Kidney epithelial cell (primary cell): ENCODE results near the gene PCDHGA6. TPM values are rescaled to one million over a fixed set of nuclear protein-coding genes. Genes with fewer than 3 reads are reported as not detected.
"Not testable (repeated sequence)": the region's sequence is repeated elsewhere in the genome, so short reads cannot be mapped to it uniquely, and the experiment has no call there.

Source experiments
- DNase-seq: peaks from one replicate; pipeline ENCODE4 v3.0.0-alpha.2; 2010; ENCODE audit warnings: low read depth
- H3K27me3 ChIP-seq: 2 replicates; pipeline ENCODE4 v1.6.0; 2011; ENCODE audit warnings: low read length; ENCODE audit not compliant: control insufficient read depth, insufficient read depth
- H3K36me3 ChIP-seq: 2 replicates; pipeline ENCODE4 v1.5.1; 2011; ENCODE audit warnings: low read length; ENCODE audit not compliant: control insufficient read depth, insufficient read depth
- H3K4me3 ChIP-seq: 2 replicates; pipeline ENCODE4 v1.5.1; 2011; ENCODE audit warnings: low read depth, mild to moderate bottlenecking, control low read depth, low read length
- CTCF ChIP-seq: IDR thresholded peaks from 2 replicates; pipeline ENCODE4 v1.5.1; 2011; ENCODE audit warnings: mild to moderate bottlenecking, moderate library complexity, low read length, control low read depth, inconsistent platforms; ENCODE audit not compliant: insufficient read depth, poor library complexity, severe bottlenecking
- total RNA-seq: library from RNA; depleted of rRNA; stranded (reverse); fragments of >200 nt; gene quantifications from 2 replicates; pipeline ENCODE4 v1.2.3, GENCODE V29; 2015

PCDHGA6 gene
- total RNA-seq, 1 donor from 2014 or later = 1.7 TPM

GRCh38 chr5:141411575-141411974 is 37.9 kb downstream of the PCDHGA6 start:
- no peak for TF ChIP-seq CTCF
- Histone ChIP-seq H3K36me3 (no peaks in the 10 kb centered on the region), H3K4me3 (no peak overlapping the region), H3K27me3 (peaks cover 16% of the 10 kb centered on the region)
- no peak for DNase-seq

GRCh38 chr5:141412854-141413539 is 39.3 kb downstream of the PCDHGA6 start, which contains the start of gene PCDHGA10:
PCDHGA10 (plus strand) TSS chr5:141412987; CDS start chr5:141413176, 189 bp downstream.
- no peak for DNase-seq
- Histone ChIP-seq H3K4me3 (peak within 1 kb of the TSS; percentile 30), H3K36me3 (no peaks in the 10 kb centered on the region), H3K27me3 (peaks cover 16% of the 10 kb centered on the region)
- TF ChIP-seq CTCF = peak; percentile 34

DNA sequence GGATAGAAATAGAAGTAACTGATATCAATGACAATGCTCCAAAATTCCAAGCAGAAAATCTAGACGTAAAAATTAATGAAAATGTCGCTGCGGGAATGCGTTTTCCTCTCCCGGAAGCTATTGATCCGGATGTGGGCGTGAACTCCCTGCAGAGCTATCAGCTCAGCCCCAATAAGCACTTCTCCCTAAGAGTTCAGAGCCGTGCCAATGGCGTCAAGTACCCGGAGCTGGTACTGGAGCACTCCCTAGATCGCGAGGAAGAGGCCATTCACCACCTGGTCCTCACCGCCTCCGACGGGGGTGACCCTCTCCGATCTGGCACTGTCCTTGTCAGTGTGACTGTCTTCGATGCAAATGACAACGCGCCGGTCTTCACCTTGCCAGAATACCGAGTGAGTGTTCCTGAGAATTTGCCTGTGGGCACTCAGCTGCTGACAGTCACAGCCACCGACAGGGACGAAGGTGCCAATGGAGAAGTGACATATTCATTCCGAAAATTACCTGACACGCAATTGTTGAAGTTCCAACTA is 39.9 kb downstream of the PCDHGA6 start:
- H3K36me3 ChIP-seq = no peaks in the 10 kb centered on the region
- DNase-seq = no peak
- H3K27me3 ChIP-seq = peaks cover 14% of the 10 kb centered on the region
- H3K4me3 ChIP-seq = peak overlapping the region; percentile 30
- no peak for TF ChIP-seq CTCF

GRCh38 chr5:141414548-141415274 is 41.0 kb downstream of the PCDHGA6 start:
- H3K27me3 ChIP-seq = peaks cover 18% of the 10 kb centered on the region
- not testable (repeated sequence) for H3K36me3 ChIP-seq, DNase-seq, H3K4me3 ChIP-seq

- not testable (repeated sequence) for H3K4me3 ChIP-seq, DNase-seq, H3K36me3 ChIP-seq
- peaks cover 14% of the 10 kb centered on the region for H3K27me3 ChIP-seq
Observed at GRCh38 chr5:141415275-141415618, 41.6 kb downstream of the PCDHGA6 start.

- not testable (repeated sequence) for H3K36me3 ChIP-seq, DNase-seq
- Histone ChIP-seq H3K27me3 (peaks cover 18% of the 10 kb centered on the region), H3K4me3 (peak within 1 kb of the TSS; percentile 42)
- TF ChIP-seq CTCF = peak; percentile 83
Observed at GRCh38 chr5:141417494-141418172, 43.9 kb downstream of the PCDHGA6 start, which contains the start of gene PCDHGB7. PCDHGB7 (plus strand) TSS chr5:141417677; CDS start chr5:141417860, 183 bp downstream.
